NCI-H2029 (cell line): ENCODE data around the gene NIPAL4.
"Not testable (repeated sequence)": the region's sequence is repeated elsewhere in the genome, so short reads cannot be mapped to it uniquely, and the experiment has no call there.

Experiments used
- DNase-seq: peaks from one replicate; lab custom pipeline; 2025; lab: John Stamatoyannopoulos, UW

Gene NIPAL4

GRCh38 chr5:157459715-157460599 is at the start of gene NIPAL4:
Gene NIPAL4, plus strand, starts transcription at chr5:157460213. Its CDS starts 108 bp downstream, at chr5:157460321.
- no peak for DNase-seq

- DNase-seq, result no peak
Measured at GRCh38 chr5:157415838-157416237, 44.2 kb upstream of the NIPAL4 start.

- not testable (repeated sequence) for DNase-seq
Measured at GRCh38 chr5:157419521-157419920, 40.5 kb upstream of the NIPAL4 start.

- DNase-seq, result not testable (repeated sequence)
Measured at GRCh38 chr5:157429920-157430319, 30.1 kb upstream of the NIPAL4 start.

GRCh38 chr5:157431544-157432200 is 28.3 kb upstream of the NIPAL4 start:
- no peak for DNase-seq

- DNase-seq, result no peak
Measured at GRCh38 chr5:157434096-157434495, 25.9 kb upstream of the NIPAL4 start.

- DNase-seq, result no peak
Measured at GRCh38 chr5:157443041-157443549, 16.9 kb upstream of the NIPAL4 start.

- DNase-seq, result no peak
Measured at GRCh38 chr5:157444224-157444623, 15.8 kb upstream of the NIPAL4 start.

- no peak for DNase-seq
Measured at GRCh38 chr5:157445745-157446411, 14.1 kb upstream of the NIPAL4 start.

GRCh38 chr5:157446412-157446935 is 13.5 kb upstream of the NIPAL4 start:
- no peak for DNase-seq

GRCh38 chr5:157447201-157447637 is 12.8 kb upstream of the NIPAL4 start:
- DNase-seq, result no peak

GRCh38 chr5:157449011-157449723 is 10.8 kb upstream of the NIPAL4 start:
- DNase-seq, result no peak

- no peak for DNase-seq
Measured at GRCh38 chr5:157450024-157450423, 10.0 kb upstream of the NIPAL4 start.

- no peak for DNase-seq
Measured at GRCh38 chr5:157451806-157452205, 8.2 kb upstream of the NIPAL4 start.

GRCh38 chr5:157454273-157454672 is 5.7 kb upstream of the NIPAL4 start:
- DNase-seq, result no peak

- DNase-seq, result no peak
Measured at GRCh38 chr5:157455057-157455456, 5.0 kb upstream of the NIPAL4 start.

- DNase-seq, result no peak
Measured at GRCh38 chr5:157456301-157456700, 3.7 kb upstream of the NIPAL4 start.

GRCh38 chr5:157457391-157457790 is 2.6 kb upstream of the NIPAL4 start:
- no peak for DNase-seq

- no peak for DNase-seq
Measured at GRCh38 chr5:157458835-157459234, 1.2 kb upstream of the NIPAL4 start.

- DNase-seq, result no peak
Measured at GRCh38 chr5:157460921-157461792, 1.1 kb downstream of the NIPAL4 start.

GRCh38 chr5:157463081-157463480 is 3.1 kb downstream of the NIPAL4 start:
- no peak for DNase-seq
